GM19438 (cell line): Measurements from ENCODE around the gene GPR3.

ENCODE experiments used
- ATAC-seq: cut with Tn5 transposase; IDR thresholded peaks from one replicate; pipeline ENCODE4 v1.9.1; 2021; ENCODE audit warnings: low read depth; ENCODE audit not compliant: unreplicated experiment

GPR3 gene

GRCh38 chr1:27358038-27358927 lies 34.1 kb upstream of the GPR3 start:
- no peak for ATAC-seq

GRCh38 chr1:27358928-27359313 lies 33.5 kb upstream of the GPR3 start:
- ATAC-seq = no peak

- no peak for ATAC-seq
Measured at GRCh38 chr1:27359822-27360158, 32.6 kb upstream of the GPR3 start.

- ATAC-seq = no peak
Measured at GRCh38 chr1:27360159-27361043, 32.0 kb upstream of the GPR3 start.

- no peak for ATAC-seq
Measured at GRCh38 chr1:27361044-27361402, 31.4 kb upstream of the GPR3 start.

GRCh38 chr1:27361553-27361952 lies 30.9 kb upstream of the GPR3 start:
- ATAC-seq = no peak

GRCh38 chr1:27363766-27364695 lies 28.4 kb upstream of the GPR3 start:
- no peak for ATAC-seq

- ATAC-seq = peak; percentile 8
Measured at GRCh38 chr1:27364696-27365371, 27.6 kb upstream of the GPR3 start.

GRCh38 chr1:27365372-27366112 lies 26.9 kb upstream of the GPR3 start:
- ATAC-seq = peak; percentile 35

GRCh38 chr1:27366113-27366410 lies 26.4 kb upstream of the GPR3 start:
- peak; percentile 41 for ATAC-seq

GRCh38 chr1:27366411-27367159 lies 25.8 kb upstream of the GPR3 start, which contains the start of gene MAP3K6:
MAP3K6 (minus strand) TSS chr1:27366961; CDS start chr1:27366597, 364 bp downstream.
- peak; percentile 38 for ATAC-seq

- no peak for ATAC-seq
Measured at GRCh38 chr1:27367160-27367650, 25.2 kb upstream of the GPR3 start.

GRCh38 chr1:27368869-27369582 lies 23.4 kb upstream of the GPR3 start:
- no peak for ATAC-seq

- no peak for ATAC-seq
Measured at GRCh38 chr1:27372022-27372807, 20.2 kb upstream of the GPR3 start.

GRCh38 chr1:27372808-27373690 lies 19.4 kb upstream of the GPR3 start:
- no peak for ATAC-seq

- ATAC-seq = no peak
Measured at GRCh38 chr1:27374362-27375086, 17.9 kb upstream of the GPR3 start, which contains the start of gene FCN3. FCN3 (minus strand) TSS chr1:27374824; CDS start chr1:27374818, 6 bp downstream.
